HL-60 (cell line): ENCODE measurements around the gene TANC1.

Experiments used
- DNase-seq, 2 experiments: peaks; one replicate each; pipeline ENCODE4 v3.0.0-alpha.2; 2010 to 2020; ENCODE audit warnings: low read depth in 1 of 2, low spot score in 1 of 2
- H3K27ac ChIP-seq: fragments of 250-450 bp; sonication (Bioruptor Pico); replicated peaks from 2 replicates; pipeline ENCODE4 v1.5.1; 2020; ENCODE audit warnings: mild to moderate bottlenecking, moderate library complexity
- H3K27me3 ChIP-seq: fragments of 250-450 bp; sonication (Bioruptor Pico); 2 replicates; pipeline ENCODE4 v1.5.1; 2021; ENCODE audit warnings: mild to moderate bottlenecking, moderate library complexity; ENCODE audit not compliant: insufficient read depth, poor library complexity, severe bottlenecking
- H3K4me3 ChIP-seq: replicated peaks from 2 replicates; pipeline ENCODE4 v1.5.1; 2011; ENCODE audit warnings: mild to moderate bottlenecking, control low read depth, low read length; ENCODE audit not compliant: insufficient read depth
- GABPA ChIP-seq: IDR thresholded peaks from 2 replicates; pipeline ENCODE4 v1.6.1; 2012; ENCODE audit warnings: low read depth
- POLR2AphosphoS5 ChIP-seq: IDR thresholded peaks from 2 replicates; pipeline ENCODE4 v1.6.1; 2012; ENCODE audit warnings: low read depth
- SPI1 ChIP-seq: IDR thresholded peaks from 2 replicates; pipeline ENCODE4 v1.6.1; 2012; ENCODE audit warnings: low read depth, mild to moderate bottlenecking, borderline replicate concordance
- TF ChIP-seq, protein P1 (sequence below): IDR thresholded peaks from one replicate; pipeline ENCODE4 v1.5.1; 2011; ENCODE audit warnings: low read length, control low read depth, inconsistent platforms; ENCODE audit not compliant: insufficient read depth
- TF ChIP-seq, protein P2 (sequence below): IDR thresholded peaks from 2 replicates; pipeline ENCODE4 v1.6.1; 2012; ENCODE audit warnings: low read depth; ENCODE audit not compliant: insufficient replicate concordance

TANC1 gene

GRCh38 chr2:158996378-158996993 lies 28.0 kb downstream of the TANC1 start:
- no peak overlapping the region for H3K4me3 ChIP-seq
- TF ChIP-seq, protein P1, sequence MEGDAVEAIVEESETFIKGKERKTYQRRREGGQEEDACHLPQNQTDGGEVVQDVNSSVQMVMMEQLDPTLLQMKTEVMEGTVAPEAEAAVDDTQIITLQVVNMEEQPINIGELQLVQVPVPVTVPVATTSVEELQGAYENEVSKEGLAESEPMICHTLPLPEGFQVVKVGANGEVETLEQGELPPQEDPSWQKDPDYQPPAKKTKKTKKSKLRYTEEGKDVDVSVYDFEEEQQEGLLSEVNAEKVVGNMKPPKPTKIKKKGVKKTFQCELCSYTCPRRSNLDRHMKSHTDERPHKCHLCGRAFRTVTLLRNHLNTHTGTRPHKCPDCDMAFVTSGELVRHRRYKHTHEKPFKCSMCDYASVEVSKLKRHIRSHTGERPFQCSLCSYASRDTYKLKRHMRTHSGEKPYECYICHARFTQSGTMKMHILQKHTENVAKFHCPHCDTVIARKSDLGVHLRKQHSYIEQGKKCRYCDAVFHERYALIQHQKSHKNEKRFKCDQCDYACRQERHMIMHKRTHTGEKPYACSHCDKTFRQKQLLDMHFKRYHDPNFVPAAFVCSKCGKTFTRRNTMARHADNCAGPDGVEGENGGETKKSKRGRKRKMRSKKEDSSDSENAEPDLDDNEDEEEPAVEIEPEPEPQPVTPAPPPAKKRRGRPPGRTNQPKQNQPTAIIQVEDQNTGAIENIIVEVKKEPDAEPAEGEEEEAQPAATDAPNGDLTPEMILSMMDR, result peak; percentile 1
- no peak for TF ChIP-seq POLR2AphosphoS5
- TF ChIP-seq, protein P2, sequence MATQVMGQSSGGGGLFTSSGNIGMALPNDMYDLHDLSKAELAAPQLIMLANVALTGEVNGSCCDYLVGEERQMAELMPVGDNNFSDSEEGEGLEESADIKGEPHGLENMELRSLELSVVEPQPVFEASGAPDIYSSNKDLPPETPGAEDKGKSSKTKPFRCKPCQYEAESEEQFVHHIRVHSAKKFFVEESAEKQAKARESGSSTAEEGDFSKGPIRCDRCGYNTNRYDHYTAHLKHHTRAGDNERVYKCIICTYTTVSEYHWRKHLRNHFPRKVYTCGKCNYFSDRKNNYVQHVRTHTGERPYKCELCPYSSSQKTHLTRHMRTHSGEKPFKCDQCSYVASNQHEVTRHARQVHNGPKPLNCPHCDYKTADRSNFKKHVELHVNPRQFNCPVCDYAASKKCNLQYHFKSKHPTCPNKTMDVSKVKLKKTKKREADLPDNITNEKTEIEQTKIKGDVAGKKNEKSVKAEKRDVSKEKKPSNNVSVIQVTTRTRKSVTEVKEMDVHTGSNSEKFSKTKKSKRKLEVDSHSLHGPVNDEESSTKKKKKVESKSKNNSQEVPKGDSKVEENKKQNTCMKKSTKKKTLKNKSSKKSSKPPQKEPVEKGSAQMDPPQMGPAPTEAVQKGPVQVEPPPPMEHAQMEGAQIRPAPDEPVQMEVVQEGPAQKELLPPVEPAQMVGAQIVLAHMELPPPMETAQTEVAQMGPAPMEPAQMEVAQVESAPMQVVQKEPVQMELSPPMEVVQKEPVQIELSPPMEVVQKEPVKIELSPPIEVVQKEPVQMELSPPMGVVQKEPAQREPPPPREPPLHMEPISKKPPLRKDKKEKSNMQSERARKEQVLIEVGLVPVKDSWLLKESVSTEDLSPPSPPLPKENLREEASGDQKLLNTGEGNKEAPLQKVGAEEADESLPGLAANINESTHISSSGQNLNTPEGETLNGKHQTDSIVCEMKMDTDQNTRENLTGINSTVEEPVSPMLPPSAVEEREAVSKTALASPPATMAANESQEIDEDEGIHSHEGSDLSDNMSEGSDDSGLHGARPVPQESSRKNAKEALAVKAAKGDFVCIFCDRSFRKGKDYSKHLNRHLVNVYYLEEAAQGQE, result no peak
- no peak for TF ChIP-seq GABPA
- TF ChIP-seq SPI1, result no peak
- no peak overlapping the region for H3K27ac ChIP-seq
- DNase-seq, result no peak
- H3K27me3 ChIP-seq, result peaks cover 2% of the 10 kb centered on the region

DNA sequence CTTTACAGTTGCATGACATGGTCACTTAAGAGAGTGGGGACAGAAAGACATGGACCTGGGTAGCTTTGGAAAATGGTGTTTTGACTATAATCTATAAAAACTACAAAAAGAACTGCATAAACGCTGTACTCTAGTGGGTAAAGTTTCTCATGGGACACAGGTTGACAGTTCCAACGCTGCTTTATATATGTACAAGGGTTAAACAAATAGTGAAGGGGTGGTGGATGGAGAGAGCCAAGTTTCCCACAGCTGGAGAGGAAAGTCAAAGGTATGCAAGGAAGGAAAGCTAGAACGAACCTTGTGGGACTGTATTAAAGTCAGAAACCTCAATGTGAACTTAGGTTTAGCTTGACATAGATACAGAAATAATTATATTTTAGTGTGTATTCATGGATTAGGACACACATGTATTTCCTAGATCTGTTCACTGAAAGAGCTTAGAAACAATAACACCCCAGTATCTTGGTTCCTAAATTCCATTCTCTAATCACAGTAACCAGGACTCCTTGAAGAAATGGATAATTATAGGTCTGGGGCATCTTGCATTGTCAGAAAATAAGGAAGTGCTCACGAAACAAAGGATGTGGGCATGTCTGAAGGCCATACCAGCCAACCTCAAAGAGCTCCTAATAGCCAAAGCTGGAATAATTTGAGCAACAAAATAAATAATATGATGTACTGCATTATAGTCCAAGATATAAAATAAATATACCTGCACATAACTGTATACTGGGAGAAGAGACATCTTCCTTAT lies 28.8 kb downstream of the TANC1 start:
- DNase-seq, result no peak
- TF ChIP-seq SPI1, result peak; percentile 90
- no peak for TF ChIP-seq GABPA
- TF ChIP-seq, protein P2, result no peak
- no peak for TF ChIP-seq POLR2AphosphoS5
- no peak overlapping the region for H3K4me3 ChIP-seq

DNA sequence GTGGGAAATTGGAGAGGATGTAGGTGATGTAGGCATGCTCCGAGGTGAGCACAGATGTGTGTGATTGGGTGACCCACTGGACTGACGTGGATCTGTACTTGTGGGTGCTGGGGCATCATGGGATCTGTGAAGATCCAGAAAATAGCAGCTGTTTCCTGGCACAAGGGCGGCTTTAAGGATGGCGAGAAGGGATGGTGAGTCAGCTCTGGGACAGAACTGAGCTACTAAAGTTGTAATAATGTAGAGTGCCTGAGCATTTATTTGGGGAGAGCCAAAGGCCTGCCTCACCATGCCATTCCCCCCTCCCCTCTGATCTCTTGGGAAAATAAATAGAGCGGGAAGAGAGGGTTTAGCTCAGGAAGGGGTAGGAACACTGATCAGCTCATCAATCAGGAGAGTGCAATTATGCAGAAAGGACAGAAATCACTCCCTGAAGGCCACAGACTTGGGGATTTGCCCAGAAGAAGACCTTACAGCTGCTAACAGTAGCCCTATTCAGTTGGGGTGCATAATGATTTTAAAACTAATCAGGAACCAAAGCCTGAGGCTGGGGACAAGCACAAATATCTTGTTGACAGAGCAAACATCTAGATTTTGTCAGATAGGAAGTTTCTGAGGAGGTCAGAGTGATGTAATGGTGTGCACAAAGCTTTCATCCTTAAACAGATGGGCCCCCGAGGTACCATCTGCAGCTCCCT lies 30.3 kb downstream of the TANC1 start:
- DNase-seq, result no peak

More for the DNA sequence above, 28.8 kb downstream of the TANC1 start:
- H3K27me3 ChIP-seq, result peaks cover 2% of the 10 kb centered on the region
- no peak overlapping the region for H3K27ac ChIP-seq

More for the DNA sequence above, 30.3 kb downstream of the TANC1 start:
- Histone ChIP-seq H3K27me3 (no peaks in the 10 kb centered on the region), H3K27ac (no peak overlapping the region), H3K4me3 (no peak overlapping the region)
- no peak for TF ChIP-seq POLR2AphosphoS5
- TF ChIP-seq, protein P2, result no peak
- TF ChIP-seq GABPA, result no peak
- no peak for TF ChIP-seq SPI1
- TF ChIP-seq, protein P1, result no peak
